HEK293 (cell line): ENCODE data around the gene USP16.
A peak's percentile ranks its signal among the peaks of the same experiment; 100 is the strongest.

Experiments
- CTCF ChIA-PET: fragments of 350-600 bp; formaldehyde crosslinking; extraction: SDS; loops from one replicate; lab custom pipeline; 2021; ENCODE audit warnings: antibody characterized with exemption; lab: Yijun Ruan, JAX
- POLR2A ChIA-PET: fragments of 300-600 bp; formaldehyde crosslinking; extraction: SDS; loops from one replicate; lab custom pipeline; 2020; ENCODE audit warnings: antibody characterized with exemption, inconsistent platforms; lab: Yijun Ruan, JAX
- H3K27ac ChIP-seq: fragments of 200-500 bp; sonication (Bioruptor generic); 2 replicates; pipeline ENCODE4 v1.5.1; 2014; ENCODE audit warnings: low read depth, low read length, control low read depth, inconsistent platforms; ENCODE audit errors: extremely low read depth
- H3K36me3 ChIP-seq, 2 experiments: fragments of 200-500 bp in 1 of 2; sonication (Bioruptor generic) in 1 of 2; 1 replicate in 1 of 2; 2 replicates in 1 of 2; pipeline ENCODE4 v1.5.1; 2014 to 2017; ENCODE audit warnings: inconsistent platforms in 2 of 2, low read length in 2 of 2; ENCODE audit not compliant: control insufficient read depth in 2 of 2, insufficient read depth in 1 of 2
- H3K4me1 ChIP-seq: fragments of 200-500 bp; sonication (Bioruptor generic); 2 replicates; pipeline ENCODE4 v1.5.1; 2014; ENCODE audit warnings: mild to moderate bottlenecking, low read length, inconsistent platforms; ENCODE audit not compliant: control insufficient read depth, insufficient read depth
- H3K4me3 ChIP-seq: 2 replicates; pipeline ENCODE4 v1.5.1; 2011; ENCODE audit warnings: low read depth, mild to moderate bottlenecking, control low read depth, low read length, moderate library complexity
- H3K9me3 ChIP-seq: fragments of 200-500 bp; sonication (Bioruptor generic); 2 replicates; pipeline ENCODE4 v1.5.1; 2014; ENCODE audit warnings: low read depth, low read length, inconsistent platforms; ENCODE audit not compliant: control insufficient read depth, insufficient read depth
- BCL6B ChIP-seq: fragments of 450-650 bp; formaldehyde crosslinking; IDR thresholded peaks from 2 replicates; pipeline ENCODE4 v1.5.1; 2017; ENCODE audit warnings: missing biosample characterization, missing genetic modification characterization
- FEZF1 ChIP-seq: fragments of 450-650 bp; formaldehyde crosslinking; IDR thresholded peaks from 2 replicates; pipeline ENCODE4 v1.5.1; 2016; ENCODE audit warnings: missing biosample characterization, missing genetic modification characterization
- GLI4 ChIP-seq: fragments of 450-650 bp; formaldehyde crosslinking; IDR thresholded peaks from 2 replicates; pipeline ENCODE4 v1.5.1; 2016; ENCODE audit warnings: missing biosample characterization, missing genetic modification characterization
- OSR2 ChIP-seq: fragments of 450-650 bp; formaldehyde crosslinking; IDR thresholded peaks from 2 replicates; pipeline ENCODE4 v1.5.1; 2016; ENCODE audit warnings: missing biosample characterization, missing genetic modification characterization
- OVOL3 ChIP-seq: fragments of 450-650 bp; formaldehyde crosslinking; IDR thresholded peaks from 2 replicates; pipeline ENCODE4 v1.5.1; 2016; ENCODE audit warnings: missing biosample characterization, missing genetic modification characterization
- PRDM1 ChIP-seq: fragments of 450-650 bp; formaldehyde crosslinking; IDR thresholded peaks from 2 replicates; pipeline ENCODE4; 2016; ENCODE audit warnings: missing biosample characterization, missing genetic modification characterization
- PRDM6 ChIP-seq: fragments of 450-650 bp; formaldehyde crosslinking; IDR thresholded peaks from 2 replicates; pipeline ENCODE4 v1.5.1; 2017; ENCODE audit warnings: missing biosample characterization, missing genetic modification characterization
- REPIN1 ChIP-seq: fragments of 450-650 bp; formaldehyde crosslinking; IDR thresholded peaks from 2 replicates; pipeline ENCODE4 v1.5.1; 2017; ENCODE audit warnings: missing biosample characterization, missing genetic modification characterization, low read depth
- TRIM28 ChIP-seq: IDR thresholded peaks from 2 replicates; pipeline ENCODE4 v1.6.1; 2011; ENCODE audit warnings: low read length, control low read depth, borderline replicate concordance
- ZBTB49 ChIP-seq: fragments of 450-650 bp; formaldehyde crosslinking; IDR thresholded peaks from 2 replicates; pipeline ENCODE4 v1.5.1; 2016; ENCODE audit warnings: missing biosample characterization, missing genetic modification characterization, low read depth
- ZBTB7A ChIP-seq: fragments of 450-650 bp; formaldehyde crosslinking; IDR thresholded peaks from 2 replicates; pipeline ENCODE4 v1.5.1; 2016; ENCODE audit warnings: low read depth, missing biosample characterization, missing genetic modification characterization
- ZFP37 ChIP-seq: fragments of 450-650 bp; formaldehyde crosslinking; IDR thresholded peaks from 2 replicates; pipeline ENCODE4 v1.5.1; 2016; ENCODE audit warnings: missing biosample characterization, missing genetic modification characterization
- ZNF2 ChIP-seq: fragments of 450-650 bp; formaldehyde crosslinking; IDR thresholded peaks from 2 replicates; pipeline ENCODE4 v1.5.1; 2016; ENCODE audit warnings: missing biosample characterization, missing genetic modification characterization
- ZNF335 ChIP-seq: fragments of 450-650 bp; formaldehyde crosslinking; conservative IDR thresholded peaks from 2 replicates; pipeline ENCODE4 v1.5.1; 2016; ENCODE audit warnings: missing biosample characterization, missing genetic modification characterization
- ZNF423 ChIP-seq: fragments of 450-650 bp; formaldehyde crosslinking; IDR thresholded peaks from 2 replicates; pipeline ENCODE4 v1.5.1; 2016; ENCODE audit warnings: missing biosample characterization, missing genetic modification characterization
- ZNF513 ChIP-seq: fragments of 450-650 bp; IDR thresholded peaks from 2 replicates; pipeline ENCODE4 v1.5.1; 2018; ENCODE audit warnings: missing biosample characterization, missing genetic modification characterization
- ZNF514 ChIP-seq: fragments of 450-650 bp; formaldehyde crosslinking; IDR thresholded peaks from 2 replicates; pipeline ENCODE4 v1.5.1; 2016; ENCODE audit warnings: missing biosample characterization, missing genetic modification characterization
- ZNF555 ChIP-seq: fragments of 450-650 bp; formaldehyde crosslinking; conservative IDR thresholded peaks from 2 replicates; pipeline ENCODE4 v1.5.1; 2017; ENCODE audit warnings: missing biosample characterization, mild to moderate bottlenecking, missing genetic modification characterization, inconsistent platforms
- ZNF571 ChIP-seq: fragments of 450-650 bp; formaldehyde crosslinking; IDR thresholded peaks from 2 replicates; pipeline ENCODE4 v1.5.0; 2017; ENCODE audit warnings: missing biosample characterization, missing genetic modification characterization
- ZNF585B ChIP-seq: fragments of 450-650 bp; formaldehyde crosslinking; IDR thresholded peaks from 2 replicates; pipeline ENCODE4 v1.5.1; 2016; ENCODE audit warnings: missing biosample characterization, missing genetic modification characterization
- ZNF621 ChIP-seq: fragments of 450-650 bp; formaldehyde crosslinking; IDR thresholded peaks from 2 replicates; pipeline ENCODE4 v1.5.1; 2017; ENCODE audit warnings: missing biosample characterization, missing genetic modification characterization
- ZNF624 ChIP-seq: fragments of 450-650 bp; formaldehyde crosslinking; IDR thresholded peaks from 2 replicates; pipeline ENCODE4 v1.5.1; 2017; ENCODE audit warnings: missing biosample characterization, missing genetic modification characterization
- ZNF76 ChIP-seq: fragments of 450-650 bp; formaldehyde crosslinking; IDR thresholded peaks from 2 replicates; pipeline ENCODE4; 2016; ENCODE audit warnings: low read depth, missing biosample characterization, missing genetic modification characterization, borderline replicate concordance
- ZNF791 ChIP-seq: fragments of 450-650 bp; formaldehyde crosslinking; IDR thresholded peaks from 2 replicates; pipeline ENCODE4 v1.5.1; 2016; ENCODE audit warnings: missing biosample characterization, missing genetic modification characterization

Gene USP16

GRCh38 chr21:28991861-28992525 is 32.5 kb upstream of the USP16 start:
- CTCF ChIA-PET = interaction anchor here (0.7 kb wide), 1 partner anchor 241 kb away, joined by 3 read pairs; no protein-coding TSS in a partner anchor
- no peaks in the 10 kb centered on the region for H3K36me3 ChIP-seq
- H3K27ac ChIP-seq = peak overlapping the region; percentile 64
- no peaks in the 10 kb centered on the region for H3K9me3 ChIP-seq
- POLR2A ChIA-PET = interaction anchor here (0.7 to 3.7 kb wide), 10 partner anchors 10 to 308 kb away, joined by 3 to 132 read pairs (median 5); partner anchors contain the start of genes CCT8, RWDD2B and USP16
- TF ChIP-seq ZNF76 (tag by site-specific recombination) (peak; percentile 41; the same call in 1 of the 2 replicates), OSR2 (tag by site-specific recombination) (no peak), FEZF1 (tag by site-specific recombination) (no peak), ZNF513 (peak; percentile 73), ZBTB7A (tag by site-specific recombination) (no peak), PRDM1 (tag by site-specific recombination) (peak; percentile 94), ZNF335 (tag by site-specific recombination) (peak; percentile 93)
- H3K4me3 ChIP-seq = peak overlapping the region; percentile 64
- peaks cover 2% of the 10 kb centered on the region; the same call in 1 of the 2 replicates for H3K4me1 ChIP-seq

- CTCF ChIA-PET = interaction anchor here (0.7 kb wide), 1 partner anchor 242 kb away, joined by 3 read pairs; no protein-coding TSS in a partner anchor
- TF ChIP-seq REPIN1 = no peak; the same call in 1 of the 2 replicates
- TF ChIP-seq ZNF621 (tag by site-specific recombination) = no peak
- TF ChIP-seq BCL6B (tag by site-specific recombination) = no peak
- no peak for TF ChIP-seq ZNF791 (tag by site-specific recombination)
- TF ChIP-seq TRIM28 = 0 out of 2 replicates have a peak, but pooled peaks have one; percentile 13
- peak; percentile 82; the same call in 1 of the 2 replicates for TF ChIP-seq GLI4 (tag by site-specific recombination)
- TF ChIP-seq ZBTB49 = no peak
- TF ChIP-seq ZNF624 (tag by site-specific recombination) = no peak
- no peak for TF ChIP-seq ZNF514 (tag by site-specific recombination)
- no peak for TF ChIP-seq PRDM6
- peak; percentile 56 for TF ChIP-seq ZFP37 (tag by site-specific recombination)
- TF ChIP-seq ZNF2 = peak; percentile 92
- no peak for TF ChIP-seq ZNF585B (tag by site-specific recombination)
- no peak for TF ChIP-seq ZNF423 (tag by site-specific recombination)
- TF ChIP-seq ZNF571 (tag by site-specific recombination) = no peak
- TF ChIP-seq ZNF555 = no peak
- 0 out of 2 replicates have a peak, but pooled peaks have one; percentile 20 for TF ChIP-seq OVOL3 (tag by site-specific recombination)
These were observed 31.8 kb upstream of the USP16 start, which contains the start of gene LTN1 for GRCh38 chr21:28992526-28993292. Gene LTN1, minus strand, starts transcription at chr21:28992877. Its CDS starts 72 bp downstream, at chr21:28992805.

More at GRCh38 chr21:28992526-28993292, 31.8 kb upstream of the USP16 start, which contains the start of gene LTN1:
- POLR2A ChIA-PET = interaction anchor here (0.6 to 3.7 kb wide), 13 partner anchors 10 to 308 kb away, joined by 3 to 132 read pairs (median 4); partner anchors contain the start of genes CCT8, RWDD2B and USP16
- H3K9me3 ChIP-seq = no peaks in the 10 kb centered on the region
- no peaks in the 10 kb centered on the region for H3K36me3 ChIP-seq
- peak within 1 kb of the TSS; percentile 64 for H3K27ac ChIP-seq
- H3K4me1 ChIP-seq = peaks cover 2% of the 10 kb centered on the region; the same call in 1 of the 2 replicates
- peak within 1 kb of the TSS; percentile 64 for H3K4me3 ChIP-seq
